Dedifferentiated amniotic fluid mesenchymal stem cell (primary cell): ENCODE results near the gene ADAMTSL2.

Experiments used
- DNase-seq: peaks from one replicate; pipeline ENCODE4 v3.0.0-alpha.2; 2016; ENCODE audit errors: extremely low spot score

Gene ADAMTSL2

DNA sequence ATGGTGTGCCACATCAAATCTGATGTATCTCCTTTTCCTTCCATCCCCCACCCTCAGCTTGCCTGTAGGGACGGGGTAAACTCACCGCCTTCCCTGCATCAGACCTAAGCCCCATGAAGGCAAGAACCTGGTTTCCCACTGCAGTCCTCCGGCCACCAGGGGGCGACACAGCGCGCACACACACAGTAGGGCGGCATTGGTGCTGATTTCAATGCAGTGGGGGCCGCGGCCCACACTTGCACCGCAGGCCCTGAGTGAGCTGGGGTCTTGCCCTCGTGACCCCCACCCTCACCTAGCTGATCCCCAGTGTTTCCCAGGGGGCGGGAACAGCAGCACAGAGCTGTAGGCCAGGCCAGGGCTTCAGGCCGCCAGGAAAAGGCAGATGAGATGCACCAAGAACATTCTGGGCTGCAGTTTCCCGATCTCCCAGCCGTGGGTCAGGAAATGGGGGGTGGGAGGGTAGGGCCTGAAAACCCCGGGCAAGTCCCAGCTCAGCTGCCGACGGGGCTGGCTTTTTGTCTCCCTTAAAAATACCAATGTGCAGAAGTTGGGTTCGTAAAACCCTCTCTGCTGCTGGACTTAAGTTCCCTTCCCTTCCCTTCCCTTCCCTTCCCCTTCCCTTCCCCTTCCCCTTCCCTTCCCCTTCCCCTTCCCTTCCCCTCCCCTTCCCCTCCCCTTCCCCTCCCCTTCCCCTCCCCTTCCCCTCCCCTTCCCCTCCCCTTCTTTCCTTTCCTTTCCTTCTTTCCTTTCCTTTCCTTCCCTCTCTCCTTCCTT lies 55.1 kb downstream of the ADAMTSL2 start:
- DNase-seq: no peak

DNA sequence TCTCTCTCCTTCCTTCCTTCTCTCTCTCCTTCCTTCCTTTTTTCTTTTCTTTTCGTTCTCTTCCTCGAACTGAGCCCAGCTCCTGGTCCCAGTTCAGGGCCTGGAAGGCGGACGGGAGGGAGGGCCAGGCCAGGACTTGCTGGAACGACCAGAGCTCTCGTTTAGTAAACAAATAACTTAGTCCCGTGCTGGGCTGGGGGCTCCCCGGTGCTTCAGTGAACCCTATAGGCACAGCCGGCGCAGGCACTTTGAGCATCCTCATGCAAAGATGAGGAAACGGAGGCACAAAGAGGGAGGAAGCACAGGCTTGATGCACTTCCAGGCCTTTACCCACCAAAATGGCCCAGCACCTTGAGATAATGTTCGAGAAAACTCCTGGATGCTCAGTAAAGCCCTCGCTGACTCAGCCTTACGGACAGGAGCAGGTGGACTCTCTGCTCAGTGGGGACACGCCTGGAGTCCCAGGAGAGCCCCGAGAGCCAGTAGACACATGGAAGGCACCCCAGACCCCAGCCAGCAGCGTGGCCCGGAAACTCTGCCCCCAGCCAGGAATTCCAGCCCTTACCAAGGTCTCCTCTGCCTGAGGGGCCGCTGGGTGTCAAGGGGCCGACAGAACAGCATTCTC lies 55.8 kb downstream of the ADAMTSL2 start:
- no peak for DNase-seq

DNA sequence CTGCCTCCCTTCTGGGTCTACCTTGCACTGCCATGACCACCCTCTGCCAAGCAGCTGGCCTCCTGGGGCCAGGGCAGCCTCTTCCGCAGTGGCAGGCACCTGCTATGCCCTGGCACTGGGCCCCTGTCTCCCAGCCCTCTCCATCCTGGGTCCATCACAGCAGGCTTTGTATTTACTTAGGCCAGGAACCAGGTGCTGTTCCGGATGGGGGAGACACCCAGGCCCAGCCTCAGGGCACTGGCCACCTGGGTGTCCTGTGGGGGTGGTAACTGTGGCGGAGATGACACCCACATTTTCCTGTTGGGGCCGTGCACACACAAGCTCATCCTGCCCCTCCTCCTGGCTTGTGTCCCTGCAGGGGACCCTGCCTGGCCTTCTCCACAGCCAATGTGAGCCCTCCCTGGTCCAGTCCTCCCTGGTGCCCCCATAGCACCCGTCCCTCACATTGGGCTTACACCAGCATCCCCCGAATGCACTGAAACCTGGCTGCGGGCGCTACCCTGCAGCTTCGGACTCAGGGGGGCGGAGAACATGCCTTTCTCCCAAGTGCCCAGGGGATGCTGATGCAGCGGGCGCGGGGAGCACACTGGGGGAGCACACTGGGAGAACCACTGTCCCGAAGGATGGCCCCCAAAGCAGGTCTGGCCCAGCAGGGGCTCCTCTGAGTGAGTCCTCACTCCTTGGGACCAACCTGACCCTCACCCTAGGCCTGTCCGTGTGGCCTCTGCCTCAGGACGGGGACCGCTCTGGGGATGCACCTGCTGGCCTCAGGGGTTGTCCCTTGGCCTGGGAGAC lies 56.8 kb downstream of the ADAMTSL2 start:
- DNase-seq: no peak

DNA sequence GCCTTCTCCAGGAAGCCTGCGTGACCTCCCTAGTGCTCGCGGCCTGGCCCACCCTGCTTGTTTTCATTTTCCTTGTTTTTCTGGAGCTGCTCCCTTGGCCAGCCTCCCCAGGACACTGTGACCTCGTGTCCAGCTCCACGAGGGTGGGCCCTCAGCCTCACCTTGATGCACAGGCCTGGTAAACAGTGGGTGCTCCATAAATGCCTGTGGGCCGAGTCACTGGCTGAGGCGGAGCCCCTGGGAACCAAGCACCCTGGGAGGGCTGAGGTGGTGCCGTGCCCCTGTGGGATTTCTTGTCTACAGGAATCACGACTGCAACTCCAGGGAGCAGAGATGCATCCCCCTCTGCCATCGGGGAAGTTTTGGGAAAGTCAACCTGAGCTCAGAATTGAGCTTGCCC lies 57.5 kb downstream of the ADAMTSL2 start:
- no peak for DNase-seq

DNA sequence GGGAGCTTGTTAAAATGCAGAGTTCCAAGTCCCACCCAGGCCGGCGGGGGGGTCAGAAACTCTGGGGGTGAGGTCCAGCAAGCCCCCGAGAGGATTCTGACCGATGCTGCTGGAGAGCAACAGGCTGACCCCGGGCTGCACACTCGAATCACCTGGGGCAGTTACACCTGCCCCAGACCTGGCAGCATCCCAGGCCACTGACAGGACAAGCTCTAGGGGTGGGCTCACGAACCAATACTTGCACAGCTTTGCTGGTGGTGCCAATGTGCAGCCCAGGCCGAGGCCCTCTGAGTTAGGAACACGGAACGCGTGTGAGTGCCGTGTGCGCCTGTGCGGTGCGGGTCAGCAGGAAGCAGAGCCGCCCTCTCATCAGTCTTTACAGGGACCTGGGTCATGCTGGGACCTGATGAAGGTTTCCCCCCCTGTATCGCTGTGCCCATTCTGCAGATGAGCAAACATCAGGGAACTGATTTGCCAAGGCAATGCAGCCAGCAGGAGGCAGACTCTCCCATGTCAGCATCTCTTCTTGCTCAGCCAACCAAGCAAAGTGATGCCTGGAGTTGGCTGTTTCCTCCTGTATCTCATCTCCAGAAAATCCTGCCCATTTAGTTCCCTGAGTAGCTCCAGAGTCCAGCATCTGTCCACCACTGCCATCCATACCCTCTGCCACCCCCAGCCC lies 58.4 kb downstream of the ADAMTSL2 start:
- no peak for DNase-seq

DNA sequence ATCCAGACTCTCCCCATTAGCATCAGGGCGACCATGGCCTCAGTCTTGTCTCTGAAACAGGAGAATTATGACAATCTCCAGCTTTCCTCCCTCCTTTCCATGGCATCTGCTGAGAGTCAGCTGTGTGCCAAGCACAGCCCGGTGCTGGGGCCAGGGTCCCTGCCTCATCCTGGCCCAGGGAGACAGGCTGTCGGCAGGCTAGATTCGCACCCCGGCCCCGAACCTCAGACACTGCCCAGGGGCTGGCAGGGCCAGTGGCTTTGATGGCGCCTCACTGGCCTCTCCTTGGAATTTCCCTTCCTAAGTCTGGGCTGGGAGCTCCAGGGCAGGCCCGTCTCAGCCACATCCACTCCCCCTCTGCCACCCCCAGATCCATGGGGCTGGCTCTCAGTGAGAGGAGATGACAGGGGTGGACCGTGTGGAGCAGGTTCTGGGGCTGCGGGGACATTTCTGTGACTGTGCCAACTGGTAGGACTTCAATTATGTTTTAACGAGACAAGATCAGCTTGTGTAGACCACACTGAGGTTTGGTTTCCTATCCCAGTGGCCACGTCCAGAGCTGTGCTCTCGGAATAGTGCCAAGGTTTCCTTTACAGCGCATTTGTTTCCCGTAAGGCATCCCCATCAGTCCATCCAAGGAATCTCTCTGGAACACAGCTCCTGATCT lies 59.2 kb downstream of the ADAMTSL2 start:
- DNase-seq: no peak

DNA sequence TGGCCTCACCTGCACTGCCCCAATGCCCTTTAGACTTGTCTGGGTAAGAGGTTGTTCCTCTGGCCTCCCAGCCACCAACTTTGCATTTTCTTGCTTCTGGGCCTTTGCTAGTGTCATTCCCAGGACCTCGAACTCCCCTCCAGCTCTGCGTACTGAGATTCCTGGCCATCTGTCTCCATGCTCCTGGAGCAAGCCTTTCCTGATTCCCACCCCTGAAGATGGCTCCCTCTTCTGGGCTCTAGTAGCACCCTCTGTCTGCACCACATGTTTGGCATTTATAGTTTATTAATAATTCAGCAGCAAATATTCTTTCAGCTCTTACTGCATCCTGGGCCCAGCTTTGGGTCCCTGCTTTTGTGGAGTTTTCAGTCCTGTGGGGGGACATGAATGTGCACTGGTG lies 59.8 kb downstream of the ADAMTSL2 start:
- DNase-seq: no peak

DNA sequence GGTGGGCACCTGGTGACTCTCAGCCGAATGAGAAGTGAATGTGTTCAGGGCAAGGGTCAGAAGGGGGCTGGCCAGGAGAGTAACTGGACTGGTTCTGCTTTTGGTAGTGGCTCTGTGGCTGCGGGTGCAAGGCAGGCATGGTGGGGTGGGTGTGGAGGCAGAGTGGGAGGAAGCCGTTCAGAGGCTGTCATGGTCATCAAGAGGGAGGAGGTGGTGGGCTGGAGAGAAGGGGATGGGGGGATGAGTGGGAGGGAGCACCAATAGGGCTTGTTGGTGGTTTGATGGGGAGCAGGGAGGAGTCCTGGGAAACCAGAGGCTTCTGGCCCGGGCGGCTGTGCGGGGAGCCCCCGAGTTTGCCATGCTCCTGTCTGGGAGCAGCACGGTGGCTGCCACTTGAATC lies 61.4 kb downstream of the ADAMTSL2 start:
- DNase-seq: no peak

DNA sequence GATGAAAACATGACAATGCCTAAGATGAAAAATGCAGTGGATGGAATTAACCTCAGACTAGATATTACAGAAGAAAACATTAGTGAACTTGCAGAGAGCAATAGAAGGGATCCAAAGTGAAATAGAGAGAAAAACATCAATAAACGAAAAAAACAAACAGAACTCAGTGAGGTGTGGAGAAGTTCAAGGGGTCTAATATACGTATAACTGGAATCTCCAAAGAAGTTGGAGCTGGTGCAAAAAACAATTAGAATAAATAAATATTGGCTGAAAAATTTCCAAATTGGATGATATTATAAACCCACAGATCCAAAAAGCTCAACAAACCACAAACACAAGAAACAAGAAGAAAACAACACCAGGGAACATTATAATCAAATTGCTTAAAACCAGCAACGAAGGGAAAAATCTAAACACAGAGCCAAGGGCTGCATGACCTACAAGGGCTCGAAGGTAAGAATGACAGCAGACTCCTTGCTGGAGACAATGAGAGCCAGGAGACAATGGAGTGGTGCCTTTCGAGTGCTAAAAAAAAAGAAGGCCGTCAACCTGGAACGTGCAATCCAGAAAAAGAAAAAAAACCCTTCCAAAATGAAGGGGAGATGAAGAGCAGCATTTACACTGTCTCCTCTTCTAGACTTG lies 62.9 kb downstream of the ADAMTSL2 start:
- no peak for DNase-seq

DNA sequence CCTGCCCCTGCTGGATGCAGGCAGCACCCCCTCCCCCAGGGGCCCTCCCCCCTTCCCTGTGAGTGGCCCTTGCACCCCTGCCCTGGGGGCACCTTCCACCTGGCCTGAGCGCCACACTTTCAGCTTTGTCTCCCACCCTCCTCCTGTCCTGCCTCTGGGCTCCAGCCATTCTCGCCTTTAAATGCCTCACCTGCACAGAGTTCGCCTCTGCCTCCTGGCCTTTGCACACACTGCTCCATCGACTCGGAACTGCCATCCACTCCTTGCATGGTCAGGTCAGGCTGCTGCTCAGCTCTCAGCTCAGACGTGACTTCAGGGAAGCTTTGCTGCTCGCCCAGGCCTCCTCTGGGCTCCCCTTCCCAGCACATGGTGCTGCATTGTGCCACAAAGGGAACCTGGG lies 64.5 kb downstream of the ADAMTSL2 start:
- no peak for DNase-seq

DNA sequence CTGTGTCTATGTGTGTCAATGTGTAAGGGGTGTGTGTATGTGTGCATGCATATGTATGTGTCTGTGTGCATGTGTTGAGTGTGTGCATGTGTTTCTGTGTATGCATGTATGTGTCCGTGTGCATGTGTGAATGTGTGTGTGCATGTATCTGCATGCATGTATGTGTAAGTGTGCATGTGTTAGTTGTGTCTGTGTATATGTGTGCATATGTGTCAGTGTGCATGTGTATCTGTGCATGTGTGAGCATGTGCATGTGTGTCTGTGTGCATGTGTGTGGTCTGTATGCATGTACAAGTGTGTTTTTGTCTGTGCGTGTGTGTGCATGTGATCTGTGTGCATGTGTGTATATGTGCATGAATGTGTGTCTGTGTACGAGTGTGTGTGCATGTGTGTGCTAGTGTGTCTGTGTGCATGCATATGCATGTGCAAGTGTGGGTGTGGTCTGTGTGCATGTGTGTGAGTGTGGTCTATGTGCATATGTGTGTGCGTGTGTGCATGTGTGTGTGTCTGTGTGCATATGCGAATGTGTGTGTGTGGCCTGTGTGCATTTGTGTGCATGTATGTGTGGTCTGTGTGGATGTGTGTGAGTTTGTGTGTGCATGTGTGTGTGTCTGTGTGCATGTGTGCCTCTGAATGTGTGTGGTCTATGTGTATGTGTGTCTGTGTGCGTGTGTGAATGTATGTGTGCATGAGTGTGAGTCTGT lies 65.1 kb downstream of the ADAMTSL2 start:
- DNase-seq: no peak

DNA sequence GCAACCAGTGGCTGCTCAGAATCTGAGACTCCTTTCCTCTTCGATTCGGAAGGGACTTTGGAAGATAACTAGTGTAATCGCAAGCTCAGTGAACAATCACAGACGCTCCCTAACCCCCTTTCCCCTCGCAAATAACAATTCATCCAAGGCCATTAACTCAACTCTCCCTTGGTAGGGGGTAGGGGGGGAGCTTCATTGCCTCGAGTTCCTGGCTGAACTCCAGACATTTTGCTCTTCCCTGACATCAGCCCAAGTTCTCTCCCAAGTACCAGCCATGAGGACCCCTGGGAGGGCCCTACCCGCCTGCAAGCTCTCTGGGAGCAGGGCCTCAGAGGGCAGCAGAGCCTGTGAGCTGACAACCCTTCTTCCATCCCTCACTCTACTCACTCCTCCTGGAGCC lies 66.2 kb downstream of the ADAMTSL2 start:
- no peak for DNase-seq

DNA sequence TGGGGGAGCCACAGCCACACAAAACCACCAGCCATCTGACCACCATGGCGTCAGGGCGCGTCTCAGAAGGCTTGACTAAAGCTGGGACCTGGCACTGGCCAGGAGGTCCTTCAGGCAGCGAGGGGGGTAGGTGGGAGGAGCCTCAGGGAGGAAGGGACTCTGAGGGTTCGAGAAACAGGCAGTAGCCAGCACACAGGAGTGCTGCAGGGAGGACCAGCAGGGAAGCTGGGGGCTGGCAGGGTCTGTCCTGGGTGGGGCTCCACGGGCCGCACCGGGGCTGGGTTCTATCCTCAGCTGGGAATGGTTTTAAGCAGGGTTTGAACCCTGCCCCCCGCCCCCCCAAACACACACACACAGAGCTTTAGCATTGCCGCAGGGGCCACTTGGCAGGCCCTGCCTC lies 67.2 kb downstream of the ADAMTSL2 start:
- no peak for DNase-seq

DNA sequence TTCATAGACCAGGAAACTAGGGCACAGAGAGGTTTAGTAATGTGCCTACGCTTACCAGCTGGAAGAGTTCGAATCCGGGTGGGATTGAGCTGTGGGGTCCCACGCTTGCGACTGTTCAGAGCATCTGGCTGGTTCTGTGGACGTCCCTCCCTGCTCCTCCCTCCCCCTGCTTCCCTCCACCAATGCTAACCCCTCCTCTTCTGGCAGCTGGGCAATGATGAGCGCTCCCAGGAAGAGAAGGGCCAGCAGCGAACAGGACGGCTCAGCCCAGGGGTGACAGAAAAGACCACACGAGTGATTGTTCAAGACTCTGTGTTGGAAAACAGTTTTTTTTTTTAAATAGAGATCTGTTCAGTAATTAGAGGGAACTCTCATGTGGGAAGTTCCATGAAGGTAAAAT lies 67.8 kb downstream of the ADAMTSL2 start:
- no peak for DNase-seq

DNA sequence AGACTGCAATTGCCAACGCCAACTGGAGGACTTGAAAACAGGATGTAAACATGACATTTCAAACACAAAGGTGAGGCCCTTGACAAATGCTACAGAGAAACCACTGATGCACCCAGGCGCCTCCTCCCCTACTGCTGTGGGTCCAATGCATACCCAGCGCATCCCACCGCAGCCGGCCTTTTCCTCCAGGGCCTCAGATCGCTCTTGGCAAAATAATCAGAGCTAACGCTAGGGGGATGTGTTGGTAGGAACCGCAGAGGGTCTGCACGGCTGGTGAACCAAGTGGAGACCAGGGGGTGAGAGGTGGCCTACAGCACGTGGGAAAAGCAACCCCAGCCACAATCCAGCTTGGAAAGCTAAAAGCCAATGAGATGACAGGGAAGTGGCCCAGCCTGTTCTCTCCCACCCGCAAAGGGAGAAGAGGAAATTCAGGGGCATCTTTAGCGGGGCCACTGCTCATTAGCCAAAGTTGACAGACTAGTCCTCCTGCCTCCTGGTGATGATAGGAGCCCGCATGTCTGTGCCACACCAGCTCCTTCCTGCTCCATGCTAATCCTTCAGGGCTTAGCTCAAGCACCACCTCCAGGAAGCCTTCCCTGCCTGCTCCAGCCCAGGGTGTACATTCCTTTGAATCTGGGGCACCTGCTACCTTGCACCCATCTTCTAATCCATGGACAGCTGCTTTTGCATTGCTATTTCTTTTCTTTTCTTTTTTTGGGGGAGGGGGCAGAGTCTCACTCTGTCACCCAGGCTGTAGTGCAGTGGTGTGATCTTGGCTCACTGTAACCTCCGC lies 68.8 kb downstream of the ADAMTSL2 start:
- no peak for DNase-seq

DNA sequence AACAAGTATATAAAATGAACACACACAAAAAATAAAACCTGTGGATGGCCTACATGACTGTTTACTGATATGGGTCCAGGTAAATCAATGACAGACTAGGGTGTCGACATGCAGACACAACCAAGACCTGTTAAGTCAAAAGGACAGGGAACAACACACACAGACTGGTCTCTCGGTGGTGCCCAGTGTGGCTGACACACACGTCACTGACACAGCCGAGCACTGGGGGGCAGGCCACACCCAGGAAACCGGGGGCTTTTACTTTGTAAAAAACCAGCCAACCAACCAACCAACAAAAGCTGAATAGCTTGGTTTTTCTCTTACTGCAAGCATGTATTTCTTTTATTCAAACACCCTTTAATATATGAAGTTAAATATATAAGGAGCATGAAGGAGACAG lies 69.7 kb downstream of the ADAMTSL2 start:
- DNase-seq: no peak

DNA sequence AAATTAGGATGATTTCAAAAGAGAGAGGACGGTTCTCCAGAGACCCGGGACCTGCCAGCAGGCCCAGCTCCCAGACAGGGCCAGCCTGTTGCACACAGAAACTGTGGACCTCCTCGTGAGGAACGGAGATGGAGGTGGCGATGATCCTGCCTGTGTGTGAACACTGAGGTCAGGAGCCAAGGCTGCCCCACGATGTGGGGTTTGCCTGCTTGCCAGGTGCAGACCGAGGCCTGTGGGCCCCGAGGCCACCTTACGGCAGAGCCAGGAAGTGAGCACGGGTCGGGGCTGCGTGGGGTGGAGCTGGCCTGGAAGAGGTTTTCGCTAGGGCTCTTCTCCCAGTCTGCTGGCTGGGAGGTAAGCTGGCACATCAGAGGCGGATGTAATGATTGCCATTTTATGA lies 70.4 kb downstream of the ADAMTSL2 start:
- no peak for DNase-seq

DNA sequence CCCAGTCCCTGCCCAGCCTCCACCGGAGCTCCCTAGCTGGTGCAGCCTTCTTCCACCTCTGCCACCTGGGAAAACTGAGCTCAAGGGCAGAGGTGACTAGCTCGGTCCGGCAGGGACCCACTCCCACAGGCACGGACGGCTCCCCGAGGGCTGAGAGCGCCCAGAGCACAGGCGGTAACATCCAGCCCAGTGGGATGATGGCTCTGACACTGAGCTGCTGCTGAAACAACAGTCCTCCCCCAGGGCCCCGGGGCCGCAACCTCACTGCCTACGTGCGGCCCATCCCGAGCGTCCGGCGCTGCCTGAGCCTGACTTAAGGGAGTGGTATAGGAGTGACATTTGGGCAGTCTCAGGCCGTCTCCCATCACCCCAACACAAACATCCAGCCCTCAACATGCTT lies 70.9 kb downstream of the ADAMTSL2 start:
- DNase-seq: no peak

DNA sequence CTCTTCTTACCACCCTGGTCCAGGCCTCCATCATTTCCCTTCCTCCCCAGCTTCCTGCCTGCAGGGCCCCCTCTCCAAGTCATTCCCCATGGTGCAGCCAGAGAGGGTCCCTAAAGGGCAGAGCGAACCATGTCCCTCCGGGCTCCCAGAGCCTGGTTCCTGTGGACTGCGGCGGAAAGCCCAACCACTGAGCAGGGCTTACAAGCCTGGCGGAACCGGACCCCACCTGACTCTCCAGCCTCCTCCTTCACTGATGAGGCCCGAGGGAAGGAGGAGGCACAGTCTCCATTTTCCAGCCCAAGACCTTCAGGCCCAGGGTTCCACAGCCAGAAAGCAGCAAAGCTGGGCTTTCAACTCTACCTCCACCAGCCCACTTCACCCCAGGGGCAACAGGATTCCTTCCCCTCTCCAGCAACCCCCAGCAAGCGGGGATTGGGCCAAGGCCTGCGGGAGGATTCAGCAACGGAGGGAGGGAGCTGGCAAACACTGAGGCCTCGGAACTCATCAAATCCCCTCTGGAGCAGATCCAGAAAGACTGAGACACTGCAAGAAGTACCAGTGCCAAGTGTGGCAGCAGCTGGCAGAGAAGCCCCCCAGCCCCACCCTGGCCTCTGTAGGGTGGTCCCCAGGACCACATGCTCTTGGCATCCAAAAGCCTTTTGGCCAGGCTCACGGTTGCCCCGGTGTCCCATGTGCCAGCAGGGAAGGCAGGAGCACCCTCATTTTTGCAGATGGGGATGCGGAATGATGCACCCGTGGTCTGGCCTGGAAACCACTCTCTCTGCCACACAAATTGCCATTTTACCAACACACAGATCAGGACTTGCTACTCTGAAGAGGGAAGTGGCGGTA lies 71.6 kb downstream of the ADAMTSL2 start:
- no peak for DNase-seq
